HG02759 (cell line): ENCODE data around the gene UBE3D.
"Not testable (repeated sequence)": the region's sequence is repeated elsewhere in the genome, so short reads cannot be mapped to it uniquely, and the experiment has no call there.

Experiments
- ATAC-seq: cut with Tn5 transposase; IDR thresholded peaks from one replicate; pipeline ENCODE4 v1.9.1; 2021; ENCODE audit warnings: mild to moderate bottlenecking, moderate library complexity; ENCODE audit not compliant: unreplicated experiment

The UBE3D gene

GRCh38 chr6:82877213-82878195 lies 188.1 kb downstream of the UBE3D start:
- no peak for ATAC-seq

- no peak for ATAC-seq
Observed at GRCh38 chr6:82875573-82876185, 190.0 kb downstream of the UBE3D start.

GRCh38 chr6:82874867-82875266 lies 190.8 kb downstream of the UBE3D start:
- no peak for ATAC-seq

- ATAC-seq, result no peak
Observed at GRCh38 chr6:82872185-82872584, 193.5 kb downstream of the UBE3D start.

GRCh38 chr6:82870582-82871172 lies 195.0 kb downstream of the UBE3D start:
- no peak for ATAC-seq

- no peak for ATAC-seq
Observed at GRCh38 chr6:82869493-82869892, 196.1 kb downstream of the UBE3D start.

GRCh38 chr6:82867946-82868345 lies 197.7 kb downstream of the UBE3D start:
- ATAC-seq, result no peak

GRCh38 chr6:82866446-82866845 lies 199.2 kb downstream of the UBE3D start:
- ATAC-seq, result no peak

GRCh38 chr6:82865461-82865860 lies 200.2 kb downstream of the UBE3D start:
- no peak for ATAC-seq

- no peak for ATAC-seq
Observed at GRCh38 chr6:82863781-82864180, 201.9 kb downstream of the UBE3D start.

- ATAC-seq, result no peak
Observed at GRCh38 chr6:82862543-82862942, 203.1 kb downstream of the UBE3D start.

- no peak for ATAC-seq
Observed at GRCh38 chr6:82861121-82861520, 204.5 kb downstream of the UBE3D start.

- not testable (repeated sequence) for ATAC-seq
Observed at GRCh38 chr6:82856077-82856476, 209.6 kb downstream of the UBE3D start.

GRCh38 chr6:82852904-82853303 lies 212.7 kb downstream of the UBE3D start:
- ATAC-seq, result not testable (repeated sequence)

GRCh38 chr6:82843291-82843885 lies 222.3 kb downstream of the UBE3D start:
- ATAC-seq, result no peak

GRCh38 chr6:82842721-82843120 lies 222.9 kb downstream of the UBE3D start:
- ATAC-seq, result no peak
